ENCODE data around the gene SPPL2C.

DNA sequence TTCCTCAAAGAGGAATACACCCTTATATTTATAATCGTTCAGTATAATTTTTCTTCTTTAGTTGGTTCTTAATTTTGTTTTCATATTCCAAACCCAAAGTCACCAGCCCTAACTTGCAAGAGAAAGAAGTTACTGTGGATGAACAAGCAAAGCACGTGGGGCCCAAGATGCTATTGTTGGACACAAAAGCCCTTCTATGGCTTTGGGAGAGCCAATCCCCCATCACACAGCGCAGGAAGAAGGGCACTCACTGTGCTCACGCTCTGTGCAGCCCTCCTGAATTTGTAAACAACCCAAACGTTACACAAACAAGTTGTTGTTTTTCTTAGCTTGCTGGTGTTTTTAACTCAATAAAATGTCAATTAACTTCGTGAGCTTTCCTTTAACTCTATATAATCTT, 22.5 kb downstream of the SPPL2C start:
- TF ChIP-seq, protein P1, sequence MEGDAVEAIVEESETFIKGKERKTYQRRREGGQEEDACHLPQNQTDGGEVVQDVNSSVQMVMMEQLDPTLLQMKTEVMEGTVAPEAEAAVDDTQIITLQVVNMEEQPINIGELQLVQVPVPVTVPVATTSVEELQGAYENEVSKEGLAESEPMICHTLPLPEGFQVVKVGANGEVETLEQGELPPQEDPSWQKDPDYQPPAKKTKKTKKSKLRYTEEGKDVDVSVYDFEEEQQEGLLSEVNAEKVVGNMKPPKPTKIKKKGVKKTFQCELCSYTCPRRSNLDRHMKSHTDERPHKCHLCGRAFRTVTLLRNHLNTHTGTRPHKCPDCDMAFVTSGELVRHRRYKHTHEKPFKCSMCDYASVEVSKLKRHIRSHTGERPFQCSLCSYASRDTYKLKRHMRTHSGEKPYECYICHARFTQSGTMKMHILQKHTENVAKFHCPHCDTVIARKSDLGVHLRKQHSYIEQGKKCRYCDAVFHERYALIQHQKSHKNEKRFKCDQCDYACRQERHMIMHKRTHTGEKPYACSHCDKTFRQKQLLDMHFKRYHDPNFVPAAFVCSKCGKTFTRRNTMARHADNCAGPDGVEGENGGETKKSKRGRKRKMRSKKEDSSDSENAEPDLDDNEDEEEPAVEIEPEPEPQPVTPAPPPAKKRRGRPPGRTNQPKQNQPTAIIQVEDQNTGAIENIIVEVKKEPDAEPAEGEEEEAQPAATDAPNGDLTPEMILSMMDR (IDR thresholded peaks at IDR 0.05) = no peak
- TF ChIP-seq ZFX (IDR thresholded peaks at IDR 0.05; ENCODE audit: borderline replicate concordance) = no peak

Data from 22Rv1 (cell line).